WERI-Rb-1 (cell line): ENCODE measurements around the gene FSTL4.

ENCODE experiments used
- DNase-seq: peaks from one replicate; pipeline ENCODE4 v3.0.0-alpha.2; 2020
- H3K27ac ChIP-seq: fragments of 250-450 bp; sonication (Bioruptor Pico); 2 replicates; pipeline ENCODE4 v1.5.1; 2020; ENCODE audit warnings: mild to moderate bottlenecking, moderate library complexity
- H3K27me3 ChIP-seq: fragments of 250-450 bp; sonication (Bioruptor Pico); 2 replicates; pipeline ENCODE4 v1.5.1; 2021; ENCODE audit warnings: mild to moderate bottlenecking, low read depth, moderate library complexity; ENCODE audit not compliant: insufficient read depth, severe bottlenecking
- H3K36me3 ChIP-seq: fragments of 250-450 bp; sonication (Bioruptor Pico); 2 replicates; pipeline ENCODE4 v1.5.1; 2020; ENCODE audit warnings: mild to moderate bottlenecking, moderate library complexity
- H3K4me3 ChIP-seq: 2 replicates; pipeline ENCODE4 v1.5.1; 2011; ENCODE audit warnings: low read depth, mild to moderate bottlenecking, control low read depth, low read length
- H3K9me3 ChIP-seq: fragments of 250-450 bp; sonication (Bioruptor Pico); 2 replicates; pipeline ENCODE4 v1.5.1; 2021; ENCODE audit warnings: mild to moderate bottlenecking, moderate library complexity; ENCODE audit not compliant: severe bottlenecking
- TF ChIP-seq, protein P1 (sequence below): IDR thresholded peaks from 2 replicates; pipeline ENCODE4 v1.5.1; 2011; ENCODE audit warnings: low read depth, mild to moderate bottlenecking, control low read depth, inconsistent platforms, low read length

FSTL4 gene

DNA sequence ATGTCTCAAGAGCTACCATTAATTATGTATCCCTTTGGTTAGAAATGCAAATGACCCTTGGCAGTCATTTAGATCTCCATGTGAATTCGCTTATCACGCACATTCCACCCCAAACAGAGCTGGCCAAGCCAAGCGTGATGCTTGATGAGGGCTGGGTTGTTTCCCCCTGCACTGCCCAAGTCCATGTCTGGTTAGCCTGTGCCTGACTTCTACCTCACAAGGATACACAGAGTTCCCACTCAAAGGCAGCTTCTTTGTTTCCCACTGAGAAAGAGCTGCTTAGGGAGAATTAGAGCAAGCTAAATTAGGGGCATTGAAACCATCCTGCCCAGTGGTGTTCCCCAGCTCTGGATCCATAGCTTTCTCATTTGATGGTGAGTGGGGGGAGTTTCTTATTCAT is 87.2 kb downstream of the FSTL4 start:
- no peak for DNase-seq
- Histone ChIP-seq H3K27ac (no peak overlapping the region), H3K4me3 (no peak overlapping the region), H3K9me3 (no peaks in the 10 kb centered on the region), H3K27me3 (no peaks in the 10 kb centered on the region), H3K36me3 (no peaks in the 10 kb centered on the region)
- TF ChIP-seq, protein P1, sequence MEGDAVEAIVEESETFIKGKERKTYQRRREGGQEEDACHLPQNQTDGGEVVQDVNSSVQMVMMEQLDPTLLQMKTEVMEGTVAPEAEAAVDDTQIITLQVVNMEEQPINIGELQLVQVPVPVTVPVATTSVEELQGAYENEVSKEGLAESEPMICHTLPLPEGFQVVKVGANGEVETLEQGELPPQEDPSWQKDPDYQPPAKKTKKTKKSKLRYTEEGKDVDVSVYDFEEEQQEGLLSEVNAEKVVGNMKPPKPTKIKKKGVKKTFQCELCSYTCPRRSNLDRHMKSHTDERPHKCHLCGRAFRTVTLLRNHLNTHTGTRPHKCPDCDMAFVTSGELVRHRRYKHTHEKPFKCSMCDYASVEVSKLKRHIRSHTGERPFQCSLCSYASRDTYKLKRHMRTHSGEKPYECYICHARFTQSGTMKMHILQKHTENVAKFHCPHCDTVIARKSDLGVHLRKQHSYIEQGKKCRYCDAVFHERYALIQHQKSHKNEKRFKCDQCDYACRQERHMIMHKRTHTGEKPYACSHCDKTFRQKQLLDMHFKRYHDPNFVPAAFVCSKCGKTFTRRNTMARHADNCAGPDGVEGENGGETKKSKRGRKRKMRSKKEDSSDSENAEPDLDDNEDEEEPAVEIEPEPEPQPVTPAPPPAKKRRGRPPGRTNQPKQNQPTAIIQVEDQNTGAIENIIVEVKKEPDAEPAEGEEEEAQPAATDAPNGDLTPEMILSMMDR = no peak

GRCh38 chr5:133524666-133525065 is 87.7 kb downstream of the FSTL4 start:
- H3K4me3 ChIP-seq = no peak overlapping the region
- no peaks in the 10 kb centered on the region for H3K36me3 ChIP-seq
- DNase-seq = no peak
- H3K27me3 ChIP-seq = no peaks in the 10 kb centered on the region
- TF ChIP-seq, protein P1 = no peak
- no peaks in the 10 kb centered on the region for H3K9me3 ChIP-seq
- no peak overlapping the region for H3K27ac ChIP-seq

- H3K9me3 ChIP-seq = no peaks in the 10 kb centered on the region
- no peaks in the 10 kb centered on the region for H3K36me3 ChIP-seq
- H3K4me3 ChIP-seq = no peak overlapping the region
- no peaks in the 10 kb centered on the region for H3K27me3 ChIP-seq
- H3K27ac ChIP-seq = no peak overlapping the region
- TF ChIP-seq, protein P1 = no peak
- no peak for DNase-seq
Observed at GRCh38 chr5:133523961-133524586, 88.3 kb downstream of the FSTL4 start.

- peak; percentile 75 for DNase-seq
- Histone ChIP-seq H3K9me3 (no peaks in the 10 kb centered on the region), H3K27me3 (no peaks in the 10 kb centered on the region), H3K27ac (0 out of 2 replicates have a peak overlapping the region, but pooled peaks have one; percentile 7), H3K36me3 (no peaks in the 10 kb centered on the region), H3K4me3 (no peak overlapping the region)
- TF ChIP-seq, protein P1 = no peak
Observed at GRCh38 chr5:133523013-133523658, 89.2 kb downstream of the FSTL4 start.

- no peak for DNase-seq
- TF ChIP-seq, protein P1 = no peak
- no peaks in the 10 kb centered on the region for H3K9me3 ChIP-seq
- H3K4me3 ChIP-seq = no peak overlapping the region
- no peaks in the 10 kb centered on the region for H3K27me3 ChIP-seq
- H3K27ac ChIP-seq = no peak overlapping the region
- no peaks in the 10 kb centered on the region for H3K36me3 ChIP-seq
Observed at GRCh38 chr5:133521801-133522200, 90.5 kb downstream of the FSTL4 start.
